Adipocyte (in vitro differentiated cells): ENCODE measurements around the gene GPSM3.
"Not testable (repeated sequence)": the region's sequence is repeated elsewhere in the genome, so short reads cannot be mapped to it uniquely, and the experiment has no call there.

Experiments used
- DNase-seq: peaks from one replicate; pipeline ENCODE4 v3.0.0-alpha.2; 2015; ENCODE audit warnings: low read depth
- H3K27me3 ChIP-seq: replicated peaks from 2 replicates; pipeline ENCODE4 v1.7.0; 2013; ENCODE audit warnings: mild to moderate bottlenecking, low read length, moderate library complexity; ENCODE audit not compliant: control insufficient read depth, insufficient read depth
- H3K36me3 ChIP-seq: 2 replicates; pipeline ENCODE4 v1.7.0; 2013; ENCODE audit warnings: low read length, mild to moderate bottlenecking, moderate library complexity; ENCODE audit not compliant: control insufficient read depth, insufficient read depth, severe bottlenecking
- H3K4me1 ChIP-seq: 2 replicates; pipeline ENCODE4 v1.7.0; 2013; ENCODE audit warnings: mild to moderate bottlenecking, low read length, moderate library complexity; ENCODE audit not compliant: control insufficient read depth, insufficient read depth
- H3K4me3 ChIP-seq: 2 replicates; pipeline ENCODE4 v1.7.0; 2013; ENCODE audit warnings: mild to moderate bottlenecking, low read length, moderate library complexity
- H3K9ac ChIP-seq: 2 replicates; pipeline ENCODE4 v1.7.0; 2013; ENCODE audit warnings: mild to moderate bottlenecking, low read length, moderate library complexity
- H3K9me3 ChIP-seq: 2 replicates; pipeline ENCODE4 v1.7.0; 2013; ENCODE audit warnings: mild to moderate bottlenecking, low read length, moderate library complexity; ENCODE audit not compliant: control insufficient read depth

The GPSM3 gene

GRCh38 chr6:32200711-32201475 lies 8.4 kb upstream of the GPSM3 start:
- H3K4me1 ChIP-seq: peaks cover 13% of the 10 kb centered on the region
- H3K9me3 ChIP-seq: no peaks in the 10 kb centered on the region
- no peak overlapping the region for H3K9ac ChIP-seq
- no peak for DNase-seq
- no peaks in the 10 kb centered on the region for H3K36me3 ChIP-seq
- peaks cover 13% of the 10 kb centered on the region for H3K27me3 ChIP-seq
- H3K4me3 ChIP-seq: no peak overlapping the region

GRCh38 chr6:32198866-32199265 lies 6.4 kb upstream of the GPSM3 start:
- H3K9ac ChIP-seq: no peak overlapping the region
- no peaks in the 10 kb centered on the region for H3K36me3 ChIP-seq
- peaks cover 23% of the 10 kb centered on the region for H3K4me1 ChIP-seq
- H3K4me3 ChIP-seq: no peak overlapping the region
- no peak for DNase-seq
- H3K27me3 ChIP-seq: peaks cover 6% of the 10 kb centered on the region
- no peaks in the 10 kb centered on the region for H3K9me3 ChIP-seq

- H3K4me3 ChIP-seq: no peak overlapping the region
- H3K4me1 ChIP-seq: peaks cover 23% of the 10 kb centered on the region
- DNase-seq: no peak
- no peaks in the 10 kb centered on the region for H3K9me3 ChIP-seq
- H3K9ac ChIP-seq: no peak overlapping the region
- peaks cover 6% of the 10 kb centered on the region for H3K27me3 ChIP-seq
- H3K36me3 ChIP-seq: no peaks in the 10 kb centered on the region
Observed at GRCh38 chr6:32198345-32198696, 5.9 kb upstream of the GPSM3 start.

GRCh38 chr6:32196682-32197616 lies 4.5 kb upstream of the GPSM3 start:
- H3K9me3 ChIP-seq: no peaks in the 10 kb centered on the region
- no peaks in the 10 kb centered on the region for H3K36me3 ChIP-seq

GRCh38 chr6:32195902-32196681 lies 3.6 kb upstream of the GPSM3 start:
- Histone ChIP-seq H3K4me3 (peak overlapping the region; percentile 99), H3K36me3 (no peaks in the 10 kb centered on the region), H3K9ac (peak overlapping the region; percentile 97), H3K27me3 (no peaks in the 10 kb centered on the region), H3K9me3 (no peaks in the 10 kb centered on the region), H3K4me1 (peaks cover 23% of the 10 kb centered on the region)
- peak; percentile 82 for DNase-seq

More at GRCh38 chr6:32196682-32197616, 4.5 kb upstream of the GPSM3 start:
- Histone ChIP-seq H3K9ac (peak overlapping the region; percentile 97), H3K27me3 (peaks cover 6% of the 10 kb centered on the region), H3K4me3 (peak overlapping the region; percentile 99), H3K4me1 (peaks cover 23% of the 10 kb centered on the region)
- peak; percentile 16 for DNase-seq

- DNase-seq: peak; percentile 100
- Histone ChIP-seq H3K27me3 (no peaks in the 10 kb centered on the region), H3K4me3 (peak overlapping the region; percentile 99), H3K36me3 (no peaks in the 10 kb centered on the region), H3K9ac (peak overlapping the region; percentile 97), H3K9me3 (no peaks in the 10 kb centered on the region), H3K4me1 (peaks cover 23% of the 10 kb centered on the region)
Observed at GRCh38 chr6:32195652-32195901, 3.1 kb upstream of the GPSM3 start.

- Histone ChIP-seq H3K27me3 (no peaks in the 10 kb centered on the region), H3K4me3 (peak overlapping the region; percentile 80), H3K9me3 (no peaks in the 10 kb centered on the region), H3K9ac (peak overlapping the region; percentile 92), H3K36me3 (no peaks in the 10 kb centered on the region), H3K4me1 (peaks cover 23% of the 10 kb centered on the region)
- DNase-seq: peak; percentile 81
Observed at GRCh38 chr6:32194825-32195651, 2.6 kb upstream of the GPSM3 start.

GRCh38 chr6:32194388-32194787 lies 1.9 kb upstream of the GPSM3 start:
- H3K9ac ChIP-seq: peak overlapping the region; percentile 92
- no peak for DNase-seq
- H3K27me3 ChIP-seq: no peaks in the 10 kb centered on the region
- peaks cover 20% of the 10 kb centered on the region for H3K4me1 ChIP-seq
- no peaks in the 10 kb centered on the region for H3K36me3 ChIP-seq
- H3K9me3 ChIP-seq: no peaks in the 10 kb centered on the region
- no peak overlapping the region for H3K4me3 ChIP-seq

- Histone ChIP-seq H3K9ac (peak overlapping the region; percentile 46), H3K4me1 (peaks cover 30% of the 10 kb centered on the region)
- DNase-seq, H3K36me3 ChIP-seq, H3K27me3 ChIP-seq, H3K9me3 ChIP-seq, H3K4me3 ChIP-seq: not testable (repeated sequence)
Observed at GRCh38 chr6:32193096-32193495, 653 bp upstream of the GPSM3 start.

- Histone ChIP-seq H3K9me3 (no peaks in the 10 kb centered on the region), H3K9ac (no peak overlapping the region), H3K36me3 (peaks cover 12% of the 10 kb centered on the region), H3K27me3 (no peaks in the 10 kb centered on the region), H3K4me1 (peaks cover 28% of the 10 kb centered on the region), H3K4me3 (no peak overlapping the region)
- DNase-seq: no peak
Observed at GRCh38 chr6:32191696-32192607, 491 bp downstream of the GPSM3 start.
